Right lobe of liver (tissue), 6 donors: ENCODE measurements around the gene INO80C. TPM values are rescaled to one million over a fixed set of nuclear protein-coding genes. Genes with fewer than 3 reads are reported as not detected.

Source experiments
- ATAC-seq, 4 donors: fragments of 200-7000 bp; cut with Tn5 transposase; one replicate each; pipeline ENCODE4 v1.9.1; 2020; ENCODE audit warnings: mild to moderate bottlenecking in 4 of 4, moderate library complexity in 4 of 4
- DNase-seq, 3 donors: peaks; one replicate each; pipeline ENCODE4 v3.0.0-alpha.2; 2020
- H3K27ac ChIP-seq, 3 donors: fragments of 200-600 bp; one replicate each; pipeline ENCODE4 v1.8.0; 2022
- H3K27me3 ChIP-seq, 2 donors: fragments of 200-600 bp; one replicate each; pipeline ENCODE4 v1.8.0; 2022
- H3K36me3 ChIP-seq, 4 donors: fragments of 200-600 bp; sonication (generic) in 1 of 4; one replicate each; pipeline versions ENCODE4 v1.5.1 to v1.8.0; 2017 to 2022; ENCODE audit warnings: control low read depth in 1 of 4
- H3K4me1 ChIP-seq, 4 donors: fragments of 200-600 bp; sonication (generic) in 1 of 4; one replicate each; pipeline versions ENCODE4 v1.5.1 to v1.8.0; 2017 to 2022; ENCODE audit warnings: control low read depth in 1 of 4
- H3K4me3 ChIP-seq, 3 donors: fragments of 200-600 bp; one replicate each; pipeline ENCODE4 v1.8.0; 2022
- H3K9me3 ChIP-seq, 4 donors: fragments of 200-600 bp; sonication (generic) in 1 of 4; one replicate each; pipeline versions ENCODE4 v1.5.1 to v1.8.0; 2017 to 2022; ENCODE audit warnings: control low read depth in 1 of 4
- POLR2A ChIP-seq: fragments of 450-650 bp; IDR thresholded peaks from one replicate; pipeline ENCODE4 v1.6.1; 2017; ENCODE audit warnings: antibody characterized with exemption, mild to moderate bottlenecking
- WGBS: methylation state at CpG from one replicate; pipeline ENCODE4 v1.1.6; 2018; ENCODE audit warnings: low coverage, low lambda C conversion rate; ENCODE audit not compliant: insufficient coverage; ENCODE audit errors: missing lambda C conversion rate; 5-methylcytosine and 5-hydroxymethylcytosine counted together
- intact Hi-C, 2 donors: fragments of 100-400 bp; cut with DNase I; formaldehyde crosslinking; loops; one replicate each; pipeline versions ENCODE4 v1.11.2 to v1.14.1; 2022
- long read RNA-seq: library from polyadenylated mRNA; unstranded; transcript quantifications from one replicate; pipeline ENCODE4 v2.0.0, GENCODE V29; 2019
- total RNA-seq, 6 experiments: library from RNA; depleted of rRNA in 2 of 6; stranded (reverse); fragments of >200 nt in 2 of 6; fragmentation: NEBNext Ultra II Directional in 3 of 6; extraction: Animal tissue kit (Norgen Biotek cat#: 25700) in 3 of 6; gene quantifications; one replicate each; pipeline versions ENCODE4 v1.1.0 to v1.2.4, GENCODE V29; 2016 to 2023
- TF ChIP-seq, protein P1 (sequence below), 4 donors: fragments of 200-600 bp in 3 of 4; fragments of 450-650 bp in 1 of 4; IDR thresholded peaks; one replicate each; pipeline versions ENCODE4 v1.5.1 to v1.8.0; 2016 to 2022; ENCODE audit warnings: antibody characterized with exemption in 4 of 4, mild to moderate bottlenecking in 2 of 4
- donor health status: DM: no; HTN: yes; CAD: no.
- donor health status: DM: no; HTN: no; CAD: no.
- donor health status: DM: no; HTN: no; CAD: no.
- donor health status: DM: no; HTN: yes; CAD: no.
- donor health status: DM: no; HTN: yes; CAD: no.

INO80C gene, protein sequence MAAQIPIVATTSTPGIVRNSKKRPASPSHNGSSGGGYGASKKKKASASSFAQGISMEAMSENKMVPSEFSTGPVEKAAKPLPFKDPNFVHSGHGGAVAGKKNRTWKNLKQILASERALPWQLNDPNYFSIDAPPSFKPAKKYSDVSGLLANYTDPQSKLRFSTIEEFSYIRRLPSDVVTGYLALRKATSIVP
- 10 to 100 TPM in 3 of 6 experiments, 1 to 10 TPM in 3; 6.4 to 12.7 (median 9.7) TPM for total RNA-seq
- long read RNA-seq, partial matches to known transcripts, result 0 of 2 reads
- long read RNA-seq, other reads (novel, unspliced or antisense), result 0 of 2 reads

DNA sequence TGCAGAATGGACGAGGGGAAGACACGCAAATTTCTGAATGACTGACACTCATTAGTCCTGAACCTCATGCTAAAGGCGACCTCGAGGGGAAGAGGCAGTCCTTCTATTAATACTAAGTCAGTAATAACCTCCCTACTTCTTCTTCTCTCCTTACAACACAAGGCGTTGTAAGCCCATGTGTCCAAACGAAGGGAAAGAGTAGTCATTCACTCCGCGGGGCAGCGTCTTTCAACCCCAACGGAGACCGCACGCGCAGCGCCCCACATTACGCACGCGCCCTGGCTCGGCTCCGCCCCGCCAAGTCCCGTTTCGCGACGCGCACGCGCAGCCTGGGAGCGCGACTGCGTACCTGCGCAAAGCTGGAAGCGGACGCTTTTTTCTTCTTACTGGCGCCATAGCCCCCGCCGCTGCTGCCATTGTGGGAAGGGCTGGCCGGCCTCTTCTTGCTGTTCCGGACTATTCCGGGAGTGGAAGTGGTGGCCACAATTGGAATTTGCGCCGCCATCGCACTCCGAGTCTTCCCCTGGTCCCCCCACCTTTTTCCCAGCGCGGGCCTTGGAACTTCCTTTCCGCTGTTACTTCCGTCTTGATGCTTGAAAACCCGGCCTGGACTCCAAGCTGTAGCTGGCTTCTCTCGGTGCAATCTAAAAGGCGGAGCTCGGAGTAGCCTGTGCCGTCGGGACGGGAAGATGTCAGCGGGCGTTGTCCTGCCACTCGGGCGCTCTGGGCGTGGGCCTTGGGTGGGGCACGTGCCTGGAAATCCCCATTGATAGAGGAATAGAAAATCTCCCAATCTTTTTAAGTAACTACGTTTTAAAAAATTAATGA, at the start of gene INO80C:
Gene INO80C (minus strand): TSS at position 591 of the 828 bp plus-strand sequence. CDS start 86 bp downstream, at position 505.
- Histone ChIP-seq H3K9me3 (peaks cover 0 to 2% (median 0%) of the 10 kb centered on the region in 4 donors), H3K36me3 (no peaks in the 10 kb centered on the region), H3K27me3 (no peaks in the 10 kb centered on the region), H3K4me1 (peaks cover 0 to 13% (median 4%) of the 10 kb centered on the region in 4 donors), H3K27ac (peak within 1 kb of the TSS; percentile 90 to 95 (median 94)), H3K4me3 (peak within 1 kb of the TSS; percentile 45 to 76 (median 70))
- DNase-seq, result peak; percentile 93 to 94 (median 94)
- TF ChIP-seq, protein P1, sequence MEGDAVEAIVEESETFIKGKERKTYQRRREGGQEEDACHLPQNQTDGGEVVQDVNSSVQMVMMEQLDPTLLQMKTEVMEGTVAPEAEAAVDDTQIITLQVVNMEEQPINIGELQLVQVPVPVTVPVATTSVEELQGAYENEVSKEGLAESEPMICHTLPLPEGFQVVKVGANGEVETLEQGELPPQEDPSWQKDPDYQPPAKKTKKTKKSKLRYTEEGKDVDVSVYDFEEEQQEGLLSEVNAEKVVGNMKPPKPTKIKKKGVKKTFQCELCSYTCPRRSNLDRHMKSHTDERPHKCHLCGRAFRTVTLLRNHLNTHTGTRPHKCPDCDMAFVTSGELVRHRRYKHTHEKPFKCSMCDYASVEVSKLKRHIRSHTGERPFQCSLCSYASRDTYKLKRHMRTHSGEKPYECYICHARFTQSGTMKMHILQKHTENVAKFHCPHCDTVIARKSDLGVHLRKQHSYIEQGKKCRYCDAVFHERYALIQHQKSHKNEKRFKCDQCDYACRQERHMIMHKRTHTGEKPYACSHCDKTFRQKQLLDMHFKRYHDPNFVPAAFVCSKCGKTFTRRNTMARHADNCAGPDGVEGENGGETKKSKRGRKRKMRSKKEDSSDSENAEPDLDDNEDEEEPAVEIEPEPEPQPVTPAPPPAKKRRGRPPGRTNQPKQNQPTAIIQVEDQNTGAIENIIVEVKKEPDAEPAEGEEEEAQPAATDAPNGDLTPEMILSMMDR (IDR thresholded peaks at IDR 0.05), result peak in 1 of 4 donors; percentile 13
- peak; percentile 98 for TF ChIP-seq POLR2A
- under 1% methylated on average over 59 of the region's 61 CpGs for WGBS
- intact Hi-C loops, result no loop called here
- ATAC-seq, result peak; percentile 96 to 98 (median 96)

DNA sequence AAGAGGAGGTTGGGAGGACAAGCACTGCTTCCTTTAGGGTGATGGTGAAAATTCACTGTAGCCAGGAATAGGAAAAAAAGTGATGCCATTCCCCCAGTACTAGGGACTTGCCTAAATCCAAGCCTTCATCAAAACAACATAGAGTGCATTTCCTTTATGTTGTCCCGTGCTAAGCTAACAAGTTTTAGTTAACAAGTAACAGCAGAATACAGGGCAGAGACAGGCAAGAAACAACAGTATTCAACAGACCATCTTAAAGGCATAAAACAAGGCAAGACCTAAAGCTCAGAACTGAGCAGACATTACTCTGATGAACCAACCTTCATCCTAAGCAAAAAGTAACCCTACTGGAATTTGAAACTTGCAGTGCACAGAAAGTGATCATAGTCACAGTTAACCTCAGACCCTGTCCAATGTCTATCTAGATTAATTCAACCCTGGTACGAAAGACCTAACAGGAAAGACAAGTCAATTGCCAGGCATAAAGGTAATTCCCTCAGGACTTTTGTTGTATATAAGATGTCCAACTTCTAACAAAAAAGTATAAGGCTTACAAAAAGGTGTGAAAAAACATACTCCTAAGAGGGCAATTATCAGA, 49.3 kb upstream of the INO80C start:
- DNase-seq (no peak), ATAC-seq (no peak)
- 69% methylated on average over 2 of the region's 2 CpGs for WGBS
- intact Hi-C loops, result no loop called here
- no peaks in the 10 kb centered on the region for H3K4me1 ChIP-seq
- no peaks in the 10 kb centered on the region for H3K9me3 ChIP-seq
- H3K27me3 ChIP-seq, result no peaks in the 10 kb centered on the region
- no peaks in the 10 kb centered on the region for H3K36me3 ChIP-seq
- H3K4me3 ChIP-seq, result no peak overlapping the region
- no peak overlapping the region for H3K27ac ChIP-seq
- TF ChIP-seq, protein P1 (IDR thresholded peaks at IDR 0.05), result no peak
- TF ChIP-seq POLR2A, result no peak

DNA sequence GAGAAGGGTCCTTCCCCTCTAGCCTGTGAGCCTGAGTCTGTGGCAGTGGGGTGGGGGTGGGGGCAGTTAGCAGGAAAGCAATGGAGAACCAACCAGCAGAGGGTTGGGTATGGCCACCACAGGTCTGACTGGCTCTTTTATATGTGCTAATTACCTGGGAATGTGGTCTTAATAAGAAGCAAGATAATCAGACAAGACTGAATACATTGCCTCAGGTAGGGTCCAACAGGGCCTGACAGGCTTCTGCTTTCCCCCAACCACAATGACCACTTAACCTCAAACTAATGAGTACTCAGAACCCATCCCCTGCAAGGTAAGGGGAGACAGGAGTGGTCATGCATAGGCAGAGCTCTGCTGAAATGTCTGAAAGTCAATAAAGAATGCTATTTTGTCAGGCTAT, 44.6 kb upstream of the INO80C start:
- Histone ChIP-seq H3K27me3 (no peaks in the 10 kb centered on the region), H3K4me1 (no peaks in the 10 kb centered on the region), H3K27ac (no peak overlapping the region), H3K4me3 (no peak overlapping the region), H3K9me3 (no peaks in the 10 kb centered on the region), H3K36me3 (no peaks in the 10 kb centered on the region)
- TF ChIP-seq, protein P1 (IDR thresholded peaks at IDR 0.05), result no peak
- TF ChIP-seq POLR2A, result no peak
- ATAC-seq (no peak), DNase-seq (no peak)
- intact Hi-C loops, result no loop called here

DNA sequence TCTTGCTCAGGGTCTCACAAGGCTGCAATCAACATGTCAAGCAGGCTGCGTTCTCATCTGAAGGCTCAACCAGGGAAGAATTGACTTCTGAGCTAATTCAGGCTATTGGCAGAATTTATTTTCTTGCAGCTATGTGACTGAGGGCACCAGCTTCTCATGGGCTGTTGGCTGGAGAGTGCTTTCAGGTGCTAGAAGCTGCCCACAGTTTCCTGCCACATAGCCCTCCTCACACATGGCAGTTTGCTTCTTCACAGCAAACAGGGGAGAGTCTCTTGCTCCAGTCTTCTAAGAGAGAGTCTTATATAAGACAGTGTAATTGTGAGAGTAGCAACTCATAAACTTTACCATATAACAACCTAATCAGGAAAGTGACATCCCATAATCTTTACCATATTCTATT, 37.5 kb upstream of the INO80C start:
- Histone ChIP-seq H3K36me3 (no peaks in the 10 kb centered on the region), H3K9me3 (no peaks in the 10 kb centered on the region), H3K27ac (no peak overlapping the region), H3K4me3 (no peak overlapping the region), H3K27me3 (no peaks in the 10 kb centered on the region), H3K4me1 (no peaks in the 10 kb centered on the region)
- DNase-seq (no peak), ATAC-seq (no peak)
- intact Hi-C loops, result no loop called here
- TF ChIP-seq, protein P1 (IDR thresholded peaks at IDR 0.05), result no peak
- TF ChIP-seq POLR2A, result no peak
- WGBS, result no CpG with 5 or more reads among the region's 1 CpG
